HG03066 (cell line): Measurements from ENCODE around the gene RB1.

Source experiments
- ATAC-seq: cut with Tn5 transposase; IDR thresholded peaks from one replicate; pipeline ENCODE4 v1.9.1; 2021; ENCODE audit warnings: low read depth; ENCODE audit not compliant: unreplicated experiment

The RB1 gene

GRCh38 chr13:48491423-48492095 is 188.0 kb downstream of the RB1 start:
- ATAC-seq: no peak

GRCh38 chr13:48492096-48492440 is 188.5 kb downstream of the RB1 start:
- peak; percentile 46 for ATAC-seq

GRCh38 chr13:48492470-48493065 is 189.0 kb downstream of the RB1 start:
- peak; percentile 65 for ATAC-seq

GRCh38 chr13:48493066-48493765 is 189.7 kb downstream of the RB1 start:
- ATAC-seq: no peak

GRCh38 chr13:48493851-48494250 is 190.3 kb downstream of the RB1 start:
- no peak for ATAC-seq

- no peak for ATAC-seq
Observed at GRCh38 chr13:48494874-48495273, 191.3 kb downstream of the RB1 start.

GRCh38 chr13:48496271-48497161 is 193.0 kb downstream of the RB1 start:
- ATAC-seq: no peak

- no peak for ATAC-seq
Observed at GRCh38 chr13:48497669-48498068, 194.1 kb downstream of the RB1 start.

GRCh38 chr13:48500652-48501197 is 197.2 kb downstream of the RB1 start:
- ATAC-seq: no peak

GRCh38 chr13:48501705-48502104 is 198.2 kb downstream of the RB1 start:
- ATAC-seq: no peak

GRCh38 chr13:48502601-48503319 is 199.2 kb downstream of the RB1 start:
- no peak for ATAC-seq

GRCh38 chr13:48504606-48505005 is 201.1 kb downstream of the RB1 start:
- ATAC-seq: no peak

GRCh38 chr13:48505012-48505411 is 201.5 kb downstream of the RB1 start:
- ATAC-seq: no peak

GRCh38 chr13:48505597-48506091 is 202.1 kb downstream of the RB1 start:
- peak; percentile 63 for ATAC-seq

GRCh38 chr13:48506092-48506701 is 202.6 kb downstream of the RB1 start:
- peak; percentile 11 for ATAC-seq

- ATAC-seq: no peak
Observed at GRCh38 chr13:48507021-48507420, 203.5 kb downstream of the RB1 start.

GRCh38 chr13:48508011-48508410 is 204.5 kb downstream of the RB1 start:
- no peak for ATAC-seq

GRCh38 chr13:48510698-48511097 is 207.1 kb downstream of the RB1 start:
- ATAC-seq: no peak

- no peak for ATAC-seq
Observed at GRCh38 chr13:48511621-48512230, 208.2 kb downstream of the RB1 start.
